Spleen (tissue), 7 donors: ENCODE data around the gene DNAJB1.

ENCODE experiments used
- CTCF ChIP-seq, 11 experiments: fragments of 200-600 bp in 7 of 11; fragments of 450-650 bp in 4 of 11; sonication (generic) in 4 of 11; IDR thresholded peaks in 8 of 11; conservative IDR thresholded peaks in 3 of 11; 1 replicate in 7 of 11; 2 replicates in 4 of 11; pipeline versions ENCODE4 v1.4.0 to v1.8.0; 2016 to 2021; ENCODE audit warnings: antibody characterized with exemption in 11 of 11, inconsistent platforms in 4 of 11, mild to moderate bottlenecking in 1 of 11
- POLR2AphosphoS5 ChIP-seq, 3 donors: sonication (generic); formaldehyde crosslinking; IDR thresholded peaks; one replicate each; pipeline ENCODE4 v1.5.1; 2017; ENCODE audit warnings: antibody characterized with exemption in 3 of 3
- donor health status: DM: no; HTN: no; CAD: no; lungs with moderate emphysema.
- donor health status: DM: no; HTN: no; CAD: no.
- donor health status: DM: no; HTN: no; CAD: no.

GRCh38 chr19:14544047-14544446 is 25.9 kb upstream of the DNAJB1 start:
- TF ChIP-seq CTCF (IDR thresholded peaks at IDR 0.05 in 8 of 11, conservative IDR thresholded peaks at IDR 0.05 in 3 of 11), result no peak
- TF ChIP-seq POLR2AphosphoS5 (IDR thresholded peaks at IDR 0.05), result no peak
